AG09309 (cell line): ENCODE results near the gene PEMT.

Experiments used
- DNase-seq: peaks from one replicate; pipeline ENCODE4 v3.0.0-alpha.2; 2010; ENCODE audit warnings: low read depth
- H3K4me3 ChIP-seq: 2 replicates; pipeline ENCODE4 v1.5.1; 2011; ENCODE audit warnings: mild to moderate bottlenecking, low read depth, low read length, moderate library complexity; ENCODE audit not compliant: control insufficient read depth
- CTCF ChIP-seq: IDR thresholded peaks from 2 replicates; pipeline ENCODE4 v1.5.1; 2011; ENCODE audit warnings: mild to moderate bottlenecking, low read depth, low read length, inconsistent platforms; ENCODE audit not compliant: insufficient read depth, control insufficient read depth; ENCODE audit errors: missing control alignments

PEMT gene

GRCh38 chr17:17519886-17520285 is 71.6 kb downstream of the PEMT start:
- no peak overlapping the region for H3K4me3 ChIP-seq
- DNase-seq: no peak
- TF ChIP-seq CTCF: no peak

GRCh38 chr17:17518951-17519350 is 72.6 kb downstream of the PEMT start:
- H3K4me3 ChIP-seq: no peak overlapping the region
- TF ChIP-seq CTCF: no peak
- DNase-seq: no peak

- no peak overlapping the region for H3K4me3 ChIP-seq
- DNase-seq: no peak
- TF ChIP-seq CTCF: no peak
Observed at GRCh38 chr17:17518014-17518413, 73.5 kb downstream of the PEMT start.

- H3K4me3 ChIP-seq: no peak overlapping the region
- DNase-seq: no peak
- no peak for TF ChIP-seq CTCF
Observed at GRCh38 chr17:17516941-17517720, 74.4 kb downstream of the PEMT start.

- peak; percentile 48 for DNase-seq
- TF ChIP-seq CTCF: no peak
- H3K4me3 ChIP-seq: no peak overlapping the region
Observed at GRCh38 chr17:17515934-17516930, 75.3 kb downstream of the PEMT start.

- DNase-seq: peak; percentile 78
- no peak overlapping the region for H3K4me3 ChIP-seq
- TF ChIP-seq CTCF: no peak
Observed at GRCh38 chr17:17514993-17515933, 76.2 kb downstream of the PEMT start.
